Measurements from ENCODE around the gene NNT. TPM values are rescaled to one million over a fixed set of nuclear protein-coding genes. Genes with fewer than 3 reads are reported as not detected.

NNT gene
- total and polyA plus RNA-seq, 2 of the 13 experiments (the other 11 are each of a cell fraction or from before 2014, with no cell fraction given) = 21.1 to 58.0 TPM

- TF ChIP-seq NFIB (CRISPR knock-in tag; IDR thresholded peaks at IDR 0.05; ENCODE audit: borderline replicate concordance) = no peak
These were observed 81.0 kb downstream of the NNT start (continued) for GRCh38 chr5:43683884-43684471.

GRCh38 chr5:43685252-43685950, 82.4 kb downstream of the NNT start:
- BruUV-seq (replicated peaks) = no TSS peak
- in situ Hi-C loops (cut with HindIII; ENCODE audit: extremely low pct_ligation_motif_present, low pct_unique_long_range_greater_than_20kb) = no loop called here
- H3K79me2 ChIP-seq (ENCODE audit: insufficient read depth, low read length) = no peaks in the 10 kb centered on the region
- intact Hi-C loops (cut with micrococcal nuclease; ENCODE audit: unreplicated experiment) = no loop called here
- no peak overlapping the region for H2AFZ ChIP-seq (ENCODE audit: low read length)
- ATAC-seq (no peak), DNase-seq (ENCODE audit: low spot score) (no peak), FAIRE-seq (no peak)
- H3K36me3 ChIP-seq (replicated peaks in 1 of 2; ENCODE audit: control insufficient read depth in 1 of 2, insufficient read depth in 2 of 2, low read length in 2 of 2) = peaks cover 0 to 6% of the 10 kb centered on the region in 2 experiments; a peak in 1 of 5 replicates
- POLR2A ChIA-PET = no interaction called here
- H3K27ac ChIP-seq (ENCODE audit: extremely low read length, insufficient read depth, low read length) = no peak overlapping the region
- no peak overlapping the region for H3K9ac ChIP-seq (ENCODE audit: insufficient read depth, low read depth, low read length)
- no peaks in the 10 kb centered on the region for H3K4me1 ChIP-seq (ENCODE audit: insufficient read depth, low read length)
- TF ChIP-seq TGIF2 (CRISPR knock-in tag; IDR thresholded peaks at IDR 0.05) (no peak), XRCC5 (optimal IDR thresholded peaks at IDR 0.05; ENCODE audit: low read length) (no peak), ZNF510 (CRISPR knock-in tag; IDR thresholded peaks at IDR 0.05; ENCODE audit: low read depth) (no peak), GTF3A (CRISPR knock-in tag; conservative IDR thresholded peaks at IDR 0.05) (no peak), MXD1 (CRISPR knock-in tag; IDR thresholded peaks at IDR 0.05) (no peak), ZNF749 (CRISPR knock-in tag; IDR thresholded peaks at IDR 0.05; ENCODE audit: borderline replicate concordance) (no peak), RFX3 (CRISPR knock-in tag; IDR thresholded peaks at IDR 0.05) (no peak), ARNT2 (CRISPR knock-in tag; IDR thresholded peaks at IDR 0.05; ENCODE audit: low read depth) (no peak), NCOA5 (CRISPR knock-in tag; IDR thresholded peaks at IDR 0.05) (no peak), HIC2 (CRISPR knock-in tag; IDR thresholded peaks at IDR 0.05; ENCODE audit: low read depth) (no peak), KLF15 (CRISPR knock-in tag; IDR thresholded peaks at IDR 0.05; ENCODE audit: borderline replicate concordance) (no peak), ZNF772 (CRISPR knock-in tag; IDR thresholded peaks at IDR 0.05) (no peak), GFI1 (CRISPR knock-in tag; IDR thresholded peaks at IDR 0.05; ENCODE audit: borderline replicate concordance) (no peak), ATF2 (CRISPR knock-in tag; IDR thresholded peaks at IDR 0.05) (no peak)
- H3K9me3 ChIP-seq (ENCODE audit: low read length) = no peaks in the 10 kb centered on the region
- no peak overlapping the region for H3K4me2 ChIP-seq (ENCODE audit: low read depth, low read length)
- H3K4me3 ChIP-seq (replicated peaks in 1 of 3; ENCODE audit: insufficient read depth in 1 of 3, low read depth in 2 of 3, low read length in 3 of 3) = no peak overlapping the region
- H4K20me1 ChIP-seq (ENCODE audit: insufficient read depth, low read length) = no peaks in the 10 kb centered on the region
- CTCF ChIA-PET (ENCODE audit: low intra/inter-chr PET ratio, low total read pairs) = no interaction called here
- H3K27me3 ChIP-seq (ENCODE audit: control insufficient read depth in 1 of 2, insufficient read depth in 2 of 2, low read length in 2 of 2) = no peaks in the 10 kb centered on the region

All from HepG2 (cell line).